HepG2 (cell line): ENCODE measurements around the gene MIEF1. TPM values are rescaled to one million over a fixed set of nuclear protein-coding genes. Genes with fewer than 3 reads are reported as not detected.

Experiments
- ATAC-seq: fragments of 200-7000 bp; cut with Tn5 transposase; 3 replicates; pipeline ENCODE4 v1.9.1; 2020; ENCODE audit warnings: mild to moderate bottlenecking, moderate library complexity
- BruUV-seq: library from RNA; stranded (reverse); fragments of 400-500 nt; replicated peaks from 2 replicates; lab custom pipeline; 2021; lab: Mats Ljungman, UMichigan
- CTCF ChIA-PET: fragments of 300-600 bp; formaldehyde crosslinking; extraction: SDS; loops from one replicate; lab custom pipeline; 2021; ENCODE audit warnings: low total read pairs, inconsistent platforms, low intra/inter-chr PET ratio; lab: Yijun Ruan, JAX
- POLR2A ChIA-PET: fragments of 350-600 bp; sonication (Branson Sonifier 250); formaldehyde crosslinking; loops from one replicate; lab custom pipeline; 2020; ENCODE audit warnings: antibody characterized with exemption, inconsistent platforms; lab: Yijun Ruan, JAX
- DNase-seq: peaks from one replicate; pipeline ENCODE4 v3.0.0-alpha.2; 2015; ENCODE audit warnings: low spot score
- FAIRE-seq: peaks from 3 replicates; lab custom pipeline; 2011; peaks lifted over from hg19 to GRCh38; lab: Jason Lieb, UNC
- H2AFZ ChIP-seq: one replicate; pipeline ENCODE4 v1.6.1; 2011; ENCODE audit warnings: low read length, inconsistent platforms
- H3K27ac ChIP-seq: fragments of 300-600 bp; 3 replicates; pipeline ENCODE4 v1.8.0; 2011; ENCODE audit warnings: mixed run types, mild to moderate bottlenecking, mixed read lengths, low read length, inconsistent platforms; ENCODE audit not compliant: insufficient read depth; ENCODE audit errors: extremely low read length
- H3K27me3 ChIP-seq, 2 experiments: fragments of 200-600 bp in 1 of 2; 2 replicates in 1 of 2; 3 replicates in 1 of 2; pipeline versions ENCODE4 v1.6.0 to v1.8.0; 2011; ENCODE audit warnings: low read length in 2 of 2, mild to moderate bottlenecking in 2 of 2, moderate library complexity in 2 of 2, inconsistent platforms in 1 of 2; ENCODE audit not compliant: insufficient read depth in 2 of 2, control insufficient read depth in 1 of 2
- H3K36me3 ChIP-seq, 2 experiments: fragments of 200-600 bp in 1 of 2; replicated peaks in 1 of 2; 2 replicates in 1 of 2; 3 replicates in 1 of 2; pipeline versions ENCODE4 v1.5.1 to v1.8.0; 2011; ENCODE audit warnings: low read length in 2 of 2, inconsistent platforms in 1 of 2; ENCODE audit not compliant: insufficient read depth in 2 of 2, control insufficient read depth in 1 of 2
- H3K4me1 ChIP-seq: 2 replicates; pipeline ENCODE4 v1.5.1; 2012; ENCODE audit warnings: low read length, inconsistent platforms; ENCODE audit not compliant: insufficient read depth
- H3K4me2 ChIP-seq: 2 replicates; pipeline ENCODE4 v1.6.0; 2011; ENCODE audit warnings: low read depth, low read length, inconsistent platforms
- H3K4me3 ChIP-seq, 3 experiments: fragments of 200-600 bp in 1 of 3; sonication (generic), shearing (Covaris generic) in 1 of 3; replicated peaks in 1 of 3; 2 replicates each; pipeline ENCODE4 v1.5.1; 2011 to 2016; ENCODE audit warnings: low read length in 3 of 3, inconsistent platforms in 2 of 3, low read depth in 2 of 3, mild to moderate bottlenecking in 2 of 3, control low read depth in 1 of 3, mixed read lengths in 1 of 3; ENCODE audit not compliant: insufficient read depth in 1 of 3
- H3K79me2 ChIP-seq: one replicate; pipeline ENCODE4 v1.6.1; 2011; ENCODE audit warnings: low read length, inconsistent platforms; ENCODE audit not compliant: insufficient read depth
- H3K9ac ChIP-seq: 2 replicates; pipeline ENCODE4 v1.6.0; 2011; ENCODE audit warnings: mild to moderate bottlenecking, low read depth, low read length, inconsistent platforms; ENCODE audit not compliant: insufficient read depth
- H3K9me3 ChIP-seq: 2 replicates; pipeline ENCODE4 v1.5.1; 2012; ENCODE audit warnings: mild to moderate bottlenecking, low read length
- H4K20me1 ChIP-seq: 2 replicates; pipeline ENCODE4 v1.6.0; 2011; ENCODE audit warnings: inconsistent platforms, mild to moderate bottlenecking, low read length, moderate library complexity; ENCODE audit not compliant: insufficient read depth
- ADNP ChIP-seq: sonication (generic); formaldehyde crosslinking; IDR thresholded peaks from 2 replicates; pipeline ENCODE4 v1.4.0; 2020; ENCODE audit warnings: missing genetic modification reagents
- AKAP8 ChIP-seq: sonication (generic); formaldehyde crosslinking; IDR thresholded peaks from 2 replicates; pipeline ENCODE4 v1.5.1; 2020; ENCODE audit warnings: mild to moderate bottlenecking, missing genetic modification reagents
- ARID2 ChIP-seq: sonication (generic); formaldehyde crosslinking; IDR thresholded peaks from 2 replicates; pipeline ENCODE4 v1.8.1; 2022; ENCODE audit warnings: mild to moderate bottlenecking, missing genetic modification reagents, borderline replicate concordance
- ATF2 ChIP-seq: sonication (generic); formaldehyde crosslinking; IDR thresholded peaks from 2 replicates; pipeline ENCODE4 v1.4.0; 2020; ENCODE audit warnings: missing genetic modification reagents
- DDIT3 ChIP-seq: sonication (generic); formaldehyde crosslinking; IDR thresholded peaks from 2 replicates; pipeline ENCODE4 v1.4.0; 2020; ENCODE audit warnings: mild to moderate bottlenecking, missing genetic modification reagents
- FOXC1 ChIP-seq: sonication (generic); formaldehyde crosslinking; IDR thresholded peaks from 2 replicates; pipeline ENCODE4 v1.8.0; 2022; ENCODE audit warnings: mild to moderate bottlenecking, missing genetic modification reagents, borderline replicate concordance
- HDAC2 ChIP-seq: sonication (generic); formaldehyde crosslinking; IDR thresholded peaks from 2 replicates; pipeline ENCODE4 v1.4.0; 2020; ENCODE audit warnings: missing genetic modification reagents
- KDM5B ChIP-seq: sonication (generic); formaldehyde crosslinking; IDR thresholded peaks from 2 replicates; pipeline ENCODE4 v1.4.0; 2020; ENCODE audit warnings: missing genetic modification reagents, mild to moderate bottlenecking, borderline replicate concordance
- SATB2 ChIP-seq: sonication (generic); formaldehyde crosslinking; IDR thresholded peaks from 2 replicates; pipeline ENCODE4 v1.5.0; 2020; ENCODE audit warnings: missing genetic modification reagents
- SOX13 ChIP-seq, 3 experiments: fragments of 450-650 bp in 1 of 3; sonication (generic) in 1 of 3; formaldehyde crosslinking in 1 of 3; IDR thresholded peaks in 2 of 3; conservative IDR thresholded peaks in 1 of 3; 2 replicates each; pipeline versions ENCODE4 v1.5.0 to v1.6.1; 2016 to 2020; ENCODE audit warnings: antibody characterized with exemption in 1 of 3, mild to moderate bottlenecking in 1 of 3, missing compliant biosample characterization in 1 of 3, missing genetic modification reagents in 1 of 3, moderate library complexity in 1 of 3
- U2AF2 ChIP-seq: fragments of 200-400 bp; formaldehyde crosslinking; IDR thresholded peaks from 2 replicates; pipeline ENCODE4 v1.6.1; 2017; ENCODE audit warnings: low read depth, mild to moderate bottlenecking, low read length
- ZBTB7B ChIP-seq: sonication (generic); formaldehyde crosslinking; IDR thresholded peaks from 2 replicates; pipeline ENCODE4 v1.4.0; 2020; ENCODE audit warnings: missing genetic modification reagents
- ZNF354B ChIP-seq: sonication (generic); formaldehyde crosslinking; IDR thresholded peaks from 2 replicates; pipeline ENCODE4 v1.8.0; 2022; ENCODE audit warnings: mild to moderate bottlenecking, missing genetic modification reagents
- ZNF839 ChIP-seq: sonication (generic); formaldehyde crosslinking; IDR thresholded peaks from 2 replicates; pipeline ENCODE4 v1.4.0; 2020; ENCODE audit warnings: missing genetic modification reagents, mild to moderate bottlenecking, borderline replicate concordance
- WGBS: methylation state at CpG from one replicate; pipeline ENCODE4 v1.1.6; 2017; ENCODE audit warnings: low lambda C conversion rate; 5-methylcytosine and 5-hydroxymethylcytosine counted together
- in situ Hi-C: cut with HindIII; loops from 2 replicates; pipeline ENCODE4 v1.10.0; 2017; ENCODE audit warnings: low pct_unique_long_range_greater_than_20kb; ENCODE audit not compliant: extremely low pct_ligation_motif_present
- intact Hi-C: fragments of 100-400 bp; cut with micrococcal nuclease; formaldehyde crosslinking; loops from one replicate; pipeline ENCODE4 v1.10.0; 2022; ENCODE audit not compliant: unreplicated experiment
- polyA plus RNA-seq, 8 experiments: library from polyadenylated mRNA; depleted of rRNA in 3 of 8; stranded (reverse) in 7 of 8; unstranded in 1 of 8; fragments of >200 nt; fragmentation: Illumina TruSeq in 4 of 8; extraction: Trizol in 4 of 8; gene quantifications; 2 replicates each; pipeline versions ENCODE4 v1.2.1 to v1.2.3, GENCODE V29; 2011 to 2016; ENCODE audit warnings: low read depth in 4 of 8, missing spikeins in 1 of 8, mixed read lengths in 1 of 8; ENCODE audit not compliant: insufficient read depth in 1 of 8
- total RNA-seq, 5 experiments: library from RNA; depleted of rRNA; stranded (reverse); fragments of >200 nt; fragmentation: Illumina TruSeq; extraction: Trizol; gene quantifications; 2 replicates each; pipeline ENCODE4 v1.2.3, GENCODE V29; 2016; ENCODE audit warnings: low read depth in 1 of 5

Gene MIEF1
- total and polyA plus RNA-seq, 2 of the 13 experiments (the other 11 are each of a cell fraction or from before 2014, with no cell fraction given) = 21.7 to 34.8 TPM

GRCh38 chr22:39482768-39483167 is 19.3 kb upstream of the MIEF1 start:
- Histone ChIP-seq H3K4me1 (peaks cover 7% of the 10 kb centered on the region), H3K4me2 (no peak overlapping the region), H3K79me2 (no peaks in the 10 kb centered on the region), H2AFZ (no peak overlapping the region), H3K27ac (no peak overlapping the region), H3K9me3 (no peaks in the 10 kb centered on the region), H4K20me1 (no peaks in the 10 kb centered on the region), H3K27me3 (no peaks in the 10 kb centered on the region; a peak in 1 of 5 replicates), H3K36me3 (no peaks in the 10 kb centered on the region), H3K4me3 (no peak overlapping the region), H3K9ac (no peak overlapping the region)
- in situ Hi-C loops (no loop called here), intact Hi-C loops (no loop called here)
- WGBS = no CpG with 5 or more reads among the region's 3 CpGs
- ChIA-PET POLR2A (no interaction called here), CTCF (no interaction called here)
- FAIRE-seq = no peak
- ATAC-seq = no peak
- TF ChIP-seq FOXC1 (no peak), ATF2 (CRISPR knock-in tag) (no peak), ZBTB7B (CRISPR knock-in tag) (no peak), ZNF354B (CRISPR knock-in tag) (no peak), ADNP (no peak), U2AF2 (no peak), ZNF839 (CRISPR knock-in tag) (no peak), AKAP8 (CRISPR knock-in tag) (no peak), DDIT3 (CRISPR knock-in tag) (no peak), KDM5B (CRISPR knock-in tag) (no peak), HDAC2 (CRISPR knock-in tag) (no peak), ARID2 (no peak), SOX13 (IDR thresholded peaks at IDR 0.05) (no peak), SOX13 (CRISPR knock-in tag; conservative IDR thresholded peaks at IDR 0.05 in 1 of 2, IDR thresholded peaks at IDR 0.05 in 1 of 2) (no peak), SATB2 (CRISPR knock-in tag) (no peak)
- BruUV-seq = no TSS peak
- DNase-seq = no peak
